Measurements from ENCODE around the gene BRPF1. TPM values are rescaled to one million over a fixed set of nuclear protein-coding genes. Genes with fewer than 3 reads are reported as not detected.

The BRPF1 gene
- total RNA-seq, 1 experiment from 2014 or later, result 23.6 TPM

- Histone ChIP-seq H4K20me1 (ENCODE audit: insufficient read depth) (no peaks in the 10 kb centered on the region), H3K9me3 (ENCODE audit: control insufficient read depth in 1 of 2, insufficient read depth in 1 of 2, low read depth in 1 of 2, low read length in 2 of 2) (no peaks in the 10 kb centered on the region), H2AFZ (ENCODE audit: low read depth, low read length, poor library complexity, severe bottlenecking) (no peak overlapping the region), H3K9me2 (ENCODE audit: insufficient read depth) (no peaks in the 10 kb centered on the region), H3K27ac (ENCODE audit: low read depth, low read length) (no peak overlapping the region), H3K4me2 (ENCODE audit: low read length) (no peak overlapping the region), H3K9ac (ENCODE audit: low read length) (no peak overlapping the region), H3K4me3 (replicated peaks in 1 of 2; ENCODE audit: low read depth in 1 of 2, low read length in 2 of 2) (no peak overlapping the region), H3K27me3 (ENCODE audit: insufficient read depth, low read length) (no peaks in the 10 kb centered on the region), H3K36me3 (ENCODE audit: control insufficient read depth in 1 of 2, insufficient read depth in 2 of 2, low read length in 2 of 2) (peaks cover 30 to 42% of the 10 kb centered on the region in 2 experiments), H3K79me2 (ENCODE audit: insufficient read depth, low read length) (peaks cover 70% of the 10 kb centered on the region), H3K4me1 (ENCODE audit: control insufficient read depth in 1 of 2, insufficient read depth in 2 of 2, low read length in 2 of 2) (peaks cover 0 to 18% of the 10 kb centered on the region in 2 experiments; a peak in 3 of 4 replicates)
- BruUV-seq (replicated peaks), result no TSS peak
- POLR2A ChIA-PET, result no interaction called here
- TF ChIP-seq EGR1 (IDR thresholded peaks at IDR 0.05; ENCODE audit: low read depth), result no peak
- TF ChIP-seq SIN3A (IDR thresholded peaks at IDR 0.05; ENCODE audit: low read depth), result no peak
- TF ChIP-seq JUND (IDR thresholded peaks at IDR 0.05), result no peak
- TF ChIP-seq SRF (IDR thresholded peaks at IDR 0.05; ENCODE audit: low read depth), result no peak
- TF ChIP-seq FOSL1 (IDR thresholded peaks at IDR 0.05; ENCODE audit: low read depth), result no peak
- no peak for TF ChIP-seq ZFX (IDR thresholded peaks at IDR 0.05)
- TF ChIP-seq, protein P1, sequence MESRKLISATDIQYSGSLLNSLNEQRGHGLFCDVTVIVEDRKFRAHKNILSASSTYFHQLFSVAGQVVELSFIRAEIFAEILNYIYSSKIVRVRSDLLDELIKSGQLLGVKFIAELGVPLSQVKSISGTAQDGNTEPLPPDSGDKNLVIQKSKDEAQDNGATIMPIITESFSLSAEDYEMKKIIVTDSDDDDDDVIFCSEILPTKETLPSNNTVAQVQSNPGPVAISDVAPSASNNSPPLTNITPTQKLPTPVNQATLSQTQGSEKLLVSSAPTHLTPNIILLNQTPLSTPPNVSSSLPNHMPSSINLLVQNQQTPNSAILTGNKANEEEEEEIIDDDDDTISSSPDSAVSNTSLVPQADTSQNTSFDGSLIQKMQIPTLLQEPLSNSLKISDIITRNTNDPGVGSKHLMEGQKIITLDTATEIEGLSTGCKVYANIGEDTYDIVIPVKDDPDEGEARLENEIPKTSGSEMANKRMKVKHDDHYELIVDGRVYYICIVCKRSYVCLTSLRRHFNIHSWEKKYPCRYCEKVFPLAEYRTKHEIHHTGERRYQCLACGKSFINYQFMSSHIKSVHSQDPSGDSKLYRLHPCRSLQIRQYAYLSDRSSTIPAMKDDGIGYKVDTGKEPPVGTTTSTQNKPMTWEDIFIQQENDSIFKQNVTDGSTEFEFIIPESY (IDR thresholded peaks at IDR 0.05; ENCODE audit: extremely low read depth, insufficient replicate concordance, low read length), result no peak
- no peak for TF ChIP-seq SP1 (IDR thresholded peaks at IDR 0.05; ENCODE audit: low read depth)
- no peak for TF ChIP-seq EZH2 (IDR thresholded peaks at IDR 0.05)
- TF ChIP-seq RAD21 (IDR thresholded peaks at IDR 0.05; ENCODE audit: low read depth), result no peak
- TF ChIP-seq TCF7L2 (IDR thresholded peaks at IDR 0.05; ENCODE audit: borderline replicate concordance, extremely low read depth, insufficient read depth, insufficient read length), result no peak
- no peak for TF ChIP-seq CEBPB (IDR thresholded peaks at IDR 0.05; ENCODE audit: low read depth)
- no peak for TF ChIP-seq POLR2A (IDR thresholded peaks at IDR 0.05; ENCODE audit: borderline replicate concordance, extremely low read depth, insufficient read depth, insufficient read length)
- TF ChIP-seq, protein P2, sequence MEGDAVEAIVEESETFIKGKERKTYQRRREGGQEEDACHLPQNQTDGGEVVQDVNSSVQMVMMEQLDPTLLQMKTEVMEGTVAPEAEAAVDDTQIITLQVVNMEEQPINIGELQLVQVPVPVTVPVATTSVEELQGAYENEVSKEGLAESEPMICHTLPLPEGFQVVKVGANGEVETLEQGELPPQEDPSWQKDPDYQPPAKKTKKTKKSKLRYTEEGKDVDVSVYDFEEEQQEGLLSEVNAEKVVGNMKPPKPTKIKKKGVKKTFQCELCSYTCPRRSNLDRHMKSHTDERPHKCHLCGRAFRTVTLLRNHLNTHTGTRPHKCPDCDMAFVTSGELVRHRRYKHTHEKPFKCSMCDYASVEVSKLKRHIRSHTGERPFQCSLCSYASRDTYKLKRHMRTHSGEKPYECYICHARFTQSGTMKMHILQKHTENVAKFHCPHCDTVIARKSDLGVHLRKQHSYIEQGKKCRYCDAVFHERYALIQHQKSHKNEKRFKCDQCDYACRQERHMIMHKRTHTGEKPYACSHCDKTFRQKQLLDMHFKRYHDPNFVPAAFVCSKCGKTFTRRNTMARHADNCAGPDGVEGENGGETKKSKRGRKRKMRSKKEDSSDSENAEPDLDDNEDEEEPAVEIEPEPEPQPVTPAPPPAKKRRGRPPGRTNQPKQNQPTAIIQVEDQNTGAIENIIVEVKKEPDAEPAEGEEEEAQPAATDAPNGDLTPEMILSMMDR (IDR thresholded peaks at IDR 0.05 in 2 of 3, conservative IDR thresholded peaks at IDR 0.05 in 1 of 3; ENCODE audit: borderline replicate concordance in 1 of 3, insufficient read depth in 1 of 3, low read depth in 2 of 3, low read length in 2 of 3), result no peak
- CTCF ChIA-PET, result interaction anchor here (1.0 kb wide), 1 partner anchor 151 kb away, joined by 3 read pairs; no protein-coding TSS in a partner anchor
- intact Hi-C loops (cut with micrococcal nuclease), result no loop called here
- RAD21 ChIA-PET (ENCODE audit: low non-redundant PET in 1 of 2, low total read pairs in 2 of 2, uncharacterized antibody in 2 of 2, unreplicated experiment in 2 of 2), result no interaction called here
- no peak for DNase-seq (ENCODE audit: low read depth, low spot score)
- no peak for ATAC-seq
These were observed 63.7 kb downstream of the BRPF1 start for GRCh38 chr3:9795207-9795606.
